Dedifferentiated amniotic fluid mesenchymal stem cell (primary cell): Measurements from ENCODE around the gene TBRG4.

ENCODE experiments used
- DNase-seq: peaks from one replicate; pipeline ENCODE4 v3.0.0-alpha.2; 2016; ENCODE audit errors: extremely low spot score

Gene TBRG4

GRCh38 chr7:45143616-45144015, 32.1 kb upstream of the TBRG4 start:
- DNase-seq, result no peak

GRCh38 chr7:45140827-45141226, 29.3 kb upstream of the TBRG4 start:
- DNase-seq, result no peak

- no peak for DNase-seq
Observed at GRCh38 chr7:45138433-45139267, 27.2 kb upstream of the TBRG4 start.

- peak; percentile 80 for DNase-seq
Observed at GRCh38 chr7:45136106-45137060, 24.9 kb upstream of the TBRG4 start.

GRCh38 chr7:45133877-45134276, 22.4 kb upstream of the TBRG4 start:
- no peak for DNase-seq

GRCh38 chr7:45133352-45133751, 21.9 kb upstream of the TBRG4 start:
- no peak for DNase-seq

GRCh38 chr7:45132708-45133320, 21.3 kb upstream of the TBRG4 start:
- no peak for DNase-seq

- no peak for DNase-seq
Observed at GRCh38 chr7:45131891-45132290, 20.4 kb upstream of the TBRG4 start.

- no peak for DNase-seq
Observed at GRCh38 chr7:45130910-45131309, 19.4 kb upstream of the TBRG4 start.

- DNase-seq, result no peak
Observed at GRCh38 chr7:45129906-45130305, 18.4 kb upstream of the TBRG4 start.

- no peak for DNase-seq
Observed at GRCh38 chr7:45129181-45129800, 17.8 kb upstream of the TBRG4 start.

- DNase-seq, result no peak
Observed at GRCh38 chr7:45126920-45127319, 15.4 kb upstream of the TBRG4 start.

GRCh38 chr7:45126201-45126600, 14.7 kb upstream of the TBRG4 start:
- DNase-seq, result no peak

GRCh38 chr7:45125193-45125904, 13.9 kb upstream of the TBRG4 start:
- no peak for DNase-seq

- DNase-seq, result no peak
Observed at GRCh38 chr7:45123913-45124710, 12.6 kb upstream of the TBRG4 start.

- DNase-seq, result no peak
Observed at GRCh38 chr7:45122975-45123860, 11.7 kb upstream of the TBRG4 start.

GRCh38 chr7:45119550-45119949, 8.1 kb upstream of the TBRG4 start:
- DNase-seq, result no peak

- no peak for DNase-seq
Observed at GRCh38 chr7:45118889-45119331, 7.4 kb upstream of the TBRG4 start.

- no peak for DNase-seq
Observed at GRCh38 chr7:45118292-45118691, 6.8 kb upstream of the TBRG4 start.
